HT-29 (cell line): ENCODE results near the gene DNAJB6. TPM values are rescaled to one million over a fixed set of nuclear protein-coding genes. Genes with fewer than 3 reads are reported as not detected.

Source experiments
- DNase-seq: peaks from one replicate; pipeline ENCODE4 v3.0.0-alpha.2; 2015; ENCODE audit warnings: low spot score
- total RNA-seq: library from RNA; depleted of rRNA; stranded (reverse); fragments of >200 nt; shearing (Covaris generic); gene quantifications from 2 replicates; pipeline ENCODE4 v1.2.3, GENCODE V29; 2014; rRNA removed

The DNAJB6 gene
- total RNA-seq, 1 experiment from 2014 or later, result 48.2 TPM

DNA sequence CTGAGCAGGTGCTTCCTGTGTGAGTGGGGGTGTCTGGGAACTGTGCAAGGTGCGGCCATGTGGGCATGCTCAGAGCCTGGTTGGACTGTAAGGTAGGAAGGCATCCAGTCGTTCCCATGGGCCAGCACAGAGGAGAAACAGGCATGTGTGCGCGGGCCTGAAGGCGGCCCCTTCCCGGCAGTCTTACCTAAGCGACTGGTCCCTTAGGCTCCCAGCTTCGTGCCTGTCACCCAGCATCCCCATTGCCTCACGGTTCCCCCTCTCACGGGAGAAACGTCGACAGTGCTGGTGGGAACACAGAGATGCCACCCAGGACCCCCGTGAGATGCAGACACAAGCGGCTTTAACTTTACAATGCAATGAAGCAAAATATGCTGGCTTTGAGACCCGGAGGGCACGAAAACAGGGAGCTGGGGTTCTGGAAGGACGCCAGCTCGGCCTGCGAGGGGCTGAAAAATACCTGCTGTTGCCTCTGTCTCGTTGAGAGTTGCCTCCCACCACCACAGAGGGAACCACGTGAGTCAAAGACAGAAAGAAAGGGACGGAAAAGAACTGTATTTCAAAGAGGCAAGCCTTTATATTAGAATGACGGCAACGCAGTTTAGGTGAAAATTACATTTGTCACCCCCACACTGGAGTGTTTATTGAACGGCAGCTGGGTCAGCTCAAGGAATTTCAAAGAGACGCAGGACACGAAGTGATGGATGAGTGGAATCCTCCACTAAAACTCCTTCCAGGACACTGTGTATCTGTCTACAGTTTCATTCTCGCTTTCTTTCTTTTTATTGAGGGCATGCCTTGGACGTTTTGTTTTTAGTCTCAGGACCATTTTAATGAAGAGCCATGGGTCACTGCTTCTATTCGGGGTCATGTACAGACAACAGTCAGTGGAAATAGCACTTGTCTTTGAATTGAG, 128.4 kb downstream of the DNAJB6 start:
- DNase-seq, result no peak

DNA sequence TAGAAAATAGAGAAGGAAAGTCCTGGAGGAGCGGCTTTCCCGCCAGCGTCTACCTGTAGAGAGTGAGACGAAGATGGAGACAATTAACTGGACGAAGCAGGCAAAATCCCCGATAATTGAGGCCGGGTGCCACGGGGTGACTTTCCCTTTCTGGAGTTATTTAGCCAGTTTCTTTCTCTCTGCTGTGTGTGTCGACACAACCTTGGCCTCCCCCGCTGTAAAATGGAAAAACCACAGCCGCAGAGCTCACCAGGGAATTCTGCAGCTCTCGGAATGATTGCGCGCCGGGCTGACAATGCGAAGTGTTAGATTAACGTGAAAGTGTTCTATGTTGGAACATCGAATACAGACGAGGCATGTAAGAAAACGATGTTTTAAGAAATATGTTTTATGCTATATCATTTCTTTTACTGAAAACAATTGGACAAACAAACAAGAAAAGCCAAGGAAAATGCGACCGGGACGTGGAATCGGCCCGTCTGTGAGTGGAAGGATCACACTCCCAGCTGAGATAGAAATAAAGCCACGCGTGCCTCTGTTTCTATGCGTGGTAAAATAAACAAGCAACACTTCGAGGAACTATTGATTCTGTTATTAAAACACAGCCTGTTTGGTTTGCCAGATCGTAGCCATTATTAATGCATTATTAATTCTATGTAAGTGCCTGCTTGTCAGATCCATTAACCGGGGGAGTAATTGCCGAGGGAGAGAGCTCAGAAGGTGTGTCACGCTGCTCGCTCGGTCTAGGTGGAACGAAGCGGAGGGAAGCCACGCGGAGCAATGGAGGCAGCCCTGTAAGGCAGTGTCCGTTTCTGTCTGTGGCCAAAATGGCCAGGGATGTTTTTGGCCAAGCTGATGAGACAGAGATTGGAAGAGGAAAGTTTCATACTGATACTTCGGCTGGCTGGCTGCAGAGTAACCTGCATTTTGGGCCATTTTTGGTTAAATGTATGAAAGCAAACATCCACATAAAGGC, 129.4 kb downstream of the DNAJB6 start:
- no peak for DNase-seq

DNA sequence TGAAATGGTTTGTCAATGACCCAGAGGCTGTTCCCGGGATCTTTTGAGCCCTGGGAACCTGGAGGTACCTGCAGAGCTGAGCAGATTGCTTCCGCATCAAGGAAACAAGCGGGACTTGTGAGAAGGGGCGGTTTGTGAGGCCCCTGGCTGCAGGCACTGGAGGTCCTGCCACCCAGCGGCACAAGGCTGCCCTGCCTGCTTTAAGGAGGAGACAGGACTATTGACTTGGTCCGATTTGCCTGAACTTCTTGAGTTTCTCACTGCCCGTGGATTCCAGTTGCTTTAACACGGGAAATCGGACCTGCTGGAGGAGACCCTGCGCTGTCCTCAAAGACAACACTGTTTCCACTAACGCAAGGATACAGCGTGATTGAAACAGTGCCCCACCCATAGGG, 130.1 kb downstream of the DNAJB6 start:
- DNase-seq, result no peak

Other genes with a start within 250 kb of the DNAJB6 start
- gene UBE3C, start 198.1 kb upstream of the DNAJB6 start, total RNA-seq, result 82.2 and 87.7 TPM in 2 replicates